HUDEP-2 (cell line): ENCODE results near the gene HRH3.
A peak's percentile ranks its signal among the peaks of the same experiment; 100 is the strongest.

ENCODE experiments used
- DNase-seq, 76 experiments: peaks; one replicate each; lab custom pipeline; 2025; ENCODE audit not compliant: unreplicated experiment in 76 of 76; lab: John Stamatoyannopoulos, UW

The HRH3 gene

DNA sequence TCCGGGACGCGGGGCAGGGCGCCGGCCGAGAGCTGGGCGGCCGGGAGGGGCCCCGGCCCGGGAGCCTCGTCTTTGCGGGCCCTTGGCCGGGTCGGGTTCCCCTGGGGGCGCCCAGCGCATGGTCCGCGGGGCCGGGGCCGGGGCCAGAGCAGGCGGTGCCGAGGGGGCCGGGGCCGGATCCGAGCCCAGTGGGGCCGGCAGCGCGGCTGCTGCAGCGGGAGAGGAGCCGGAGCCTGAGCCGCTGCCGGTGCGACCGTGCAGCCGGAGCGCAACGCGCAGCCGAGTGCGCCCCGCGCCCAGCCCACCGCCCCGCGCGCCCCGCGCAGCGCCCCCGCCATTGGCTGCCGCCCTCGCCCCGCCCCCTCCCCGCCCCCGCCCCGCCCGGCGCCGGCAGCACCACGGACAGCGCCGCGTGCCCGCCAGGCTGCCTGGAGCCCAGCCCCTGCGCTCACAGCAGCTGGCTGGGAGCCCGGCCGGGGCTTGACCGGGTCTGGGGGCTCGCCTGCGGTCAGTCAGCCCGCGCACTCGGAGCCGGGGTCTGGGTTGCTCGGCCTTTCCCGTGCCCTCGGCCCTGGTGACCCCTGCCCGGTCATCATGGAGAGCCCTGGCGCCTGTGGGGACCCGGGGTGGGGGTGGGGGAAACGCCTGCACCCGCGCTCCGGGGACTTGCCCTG, at the start of gene HRH3:
Gene HRH3, minus strand, starts transcription at position 287 of the 674 bp plus-strand sequence. CDS start 308 bp downstream, outside the sequence.
- peak in 27 of 76 experiments; percentile 5 to 47 (median 27) for DNase-seq

DNA sequence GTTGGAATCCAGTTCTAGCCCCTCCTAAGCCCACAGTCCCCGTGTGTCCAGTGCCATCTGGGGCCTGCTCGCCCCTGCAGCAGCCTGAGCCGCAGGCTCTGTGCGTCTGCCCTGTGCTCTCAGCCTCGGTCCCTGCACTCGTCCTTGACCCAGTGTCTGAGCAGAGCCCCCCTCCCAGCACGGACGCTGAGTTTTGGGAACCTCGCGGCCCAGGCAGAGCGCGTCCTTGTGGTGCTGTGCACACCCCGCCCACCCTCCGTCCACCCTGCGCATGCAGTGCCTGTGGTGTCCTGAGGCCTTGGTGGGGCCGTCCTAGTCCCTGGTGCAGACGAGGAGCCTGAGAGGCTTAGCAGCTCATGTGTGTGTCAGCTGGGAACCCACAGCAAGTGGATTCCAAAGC, 49.8 kb upstream of the HRH3 start:
- DNase-seq: no peak

DNA sequence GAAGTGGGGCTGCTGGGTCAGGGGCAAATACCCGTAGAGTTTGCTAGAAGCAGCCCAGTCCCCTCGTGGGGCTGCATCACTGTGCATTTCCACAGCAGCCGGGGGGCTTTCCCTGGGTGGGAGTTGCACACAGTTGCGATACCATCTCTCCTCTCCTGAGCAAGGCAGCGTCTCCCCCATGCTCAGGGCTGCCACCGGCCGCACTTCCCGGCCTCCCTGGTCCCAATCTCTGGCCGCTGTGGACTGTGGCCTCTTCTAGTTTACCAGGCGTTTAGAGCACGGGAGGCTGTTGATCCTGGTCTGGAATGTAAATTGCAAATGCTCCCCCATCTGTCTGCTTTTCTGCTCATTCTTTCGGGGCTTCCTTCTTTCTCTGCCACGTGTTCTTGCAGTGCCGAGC, 49.3 kb upstream of the HRH3 start:
- DNase-seq: no peak

DNA sequence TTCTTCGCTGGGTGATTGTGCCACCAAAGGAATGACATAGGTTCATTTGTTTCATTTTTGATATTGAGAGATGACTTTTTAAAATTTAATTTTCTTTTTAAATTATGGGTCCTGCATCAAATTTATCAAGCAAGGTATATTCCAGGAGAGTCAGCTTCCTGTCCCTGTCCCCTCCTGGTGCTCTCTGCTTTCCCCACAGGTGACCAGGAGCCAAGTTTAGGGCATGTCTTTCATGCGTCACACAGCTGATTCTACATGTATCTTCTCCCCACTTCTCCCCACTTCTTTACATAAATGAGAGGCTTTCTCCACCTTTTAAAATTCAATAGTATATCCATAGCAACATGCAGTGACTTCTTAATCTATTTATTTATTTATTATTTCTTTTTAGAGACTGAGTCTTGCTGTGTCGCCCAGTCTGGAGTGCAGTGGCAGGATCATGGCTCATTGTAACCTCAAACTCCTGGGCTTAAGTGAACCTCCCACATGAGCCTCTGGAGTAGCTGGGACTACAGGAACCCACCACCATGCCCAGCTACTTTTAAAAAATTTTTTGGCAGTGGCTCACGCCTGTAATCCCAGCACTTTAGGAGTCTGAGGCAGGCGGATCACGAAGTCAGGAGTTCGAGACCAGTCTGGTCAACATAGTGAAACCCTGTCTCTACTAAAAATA, 48.3 kb upstream of the HRH3 start:
- no peak for DNase-seq

DNA sequence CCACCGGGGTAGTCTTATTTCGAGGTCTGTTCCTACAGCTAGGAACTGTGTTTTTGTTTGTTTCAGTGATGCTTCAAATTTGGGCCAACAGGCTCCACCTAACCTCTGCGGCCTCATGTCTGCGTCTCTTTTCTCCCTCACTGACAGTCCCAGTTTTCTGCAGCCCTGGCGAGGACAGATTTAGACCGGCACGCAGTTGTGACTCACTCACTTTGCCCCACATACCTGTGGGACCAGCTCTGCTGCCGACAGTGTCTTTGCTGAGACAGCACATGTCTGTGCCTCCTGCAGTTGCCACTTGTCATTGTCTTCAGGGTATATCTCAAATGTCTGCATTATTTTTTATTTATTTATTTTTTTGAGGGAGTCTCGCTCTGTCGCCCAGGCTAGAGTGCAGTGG, 47.5 kb upstream of the HRH3 start:
- no peak for DNase-seq

DNA sequence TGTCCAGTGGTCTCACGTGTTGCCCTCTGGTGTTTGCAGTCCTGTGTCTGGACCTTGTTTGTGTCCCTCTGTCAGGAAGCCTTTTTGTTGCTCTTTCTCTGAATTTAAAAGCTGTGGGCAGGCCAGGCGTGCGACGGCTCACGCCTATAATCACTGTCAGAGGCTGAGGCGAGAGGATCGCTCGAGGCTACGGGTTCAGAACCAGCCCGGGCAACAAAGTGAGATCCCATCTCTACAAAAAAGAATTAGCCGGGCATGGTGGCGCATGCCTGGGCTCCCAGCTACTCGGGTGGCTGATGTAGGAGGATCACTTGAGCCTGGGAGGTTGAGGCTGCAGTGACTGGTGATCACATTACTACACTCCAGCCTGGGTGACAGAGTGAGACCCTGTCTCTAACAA, 46.8 kb upstream of the HRH3 start:
- no peak for DNase-seq

DNA sequence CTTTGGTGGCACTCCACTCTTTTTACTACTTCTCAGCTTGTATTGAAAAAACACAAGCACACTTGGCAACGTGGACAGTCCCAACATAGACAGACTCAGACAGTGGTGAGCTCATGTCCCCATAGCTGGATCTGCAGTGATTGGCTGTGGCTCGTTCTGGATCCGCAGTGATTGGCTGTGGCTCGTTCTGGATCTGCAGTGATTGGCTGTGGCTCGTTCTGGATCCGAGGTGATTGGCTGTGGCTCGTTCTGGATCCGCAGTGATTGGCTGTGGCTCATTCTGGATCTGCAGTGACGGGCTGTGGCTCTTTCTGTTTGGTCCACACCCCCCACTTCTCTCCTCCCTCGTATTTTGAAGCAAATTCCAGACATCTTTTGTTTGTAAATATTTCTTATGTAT, 46.3 kb upstream of the HRH3 start:
- DNase-seq: peak in 2 of 76 experiments; percentile 8 to 18

DNA sequence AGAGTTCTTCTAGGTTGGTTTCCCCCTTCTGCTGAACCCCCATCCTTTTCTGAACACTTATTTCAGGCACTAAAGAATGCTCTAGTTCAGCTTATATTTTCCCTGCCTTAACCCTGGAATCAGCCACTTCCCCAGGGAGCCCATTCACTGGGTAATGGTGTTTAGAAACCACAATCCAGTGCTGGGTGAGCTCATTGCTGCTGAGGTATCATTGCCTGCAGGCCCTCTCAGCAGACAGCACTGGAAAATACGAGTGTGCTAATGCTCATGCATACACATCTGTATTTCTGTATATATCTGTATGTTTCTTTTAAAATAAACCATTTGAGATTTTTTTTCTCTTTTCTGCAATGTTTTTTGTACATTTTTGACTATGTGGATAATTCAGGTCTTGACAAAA, 45.3 kb upstream of the HRH3 start:
- no peak for DNase-seq

DNA sequence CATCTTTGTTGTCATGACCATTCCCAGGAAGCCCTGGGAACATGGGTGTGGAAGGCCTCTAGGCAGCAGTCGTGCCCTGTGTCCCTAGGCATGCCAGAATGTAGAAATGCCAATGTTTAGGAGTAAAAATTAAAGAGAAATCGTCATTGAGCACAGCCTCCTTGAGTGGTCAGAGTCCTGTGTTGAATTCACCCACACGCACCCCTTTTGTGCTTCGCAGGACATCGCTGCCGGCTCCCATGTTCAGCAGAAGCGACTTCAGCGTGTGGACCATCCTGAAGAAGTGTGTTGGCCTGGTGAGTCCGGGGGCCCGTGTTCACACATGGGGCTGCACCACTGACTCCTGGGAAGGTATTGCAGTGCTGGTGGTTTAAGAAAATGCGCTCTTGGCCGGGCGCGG, 43.3 kb upstream of the HRH3 start:
- DNase-seq: no peak

DNA sequence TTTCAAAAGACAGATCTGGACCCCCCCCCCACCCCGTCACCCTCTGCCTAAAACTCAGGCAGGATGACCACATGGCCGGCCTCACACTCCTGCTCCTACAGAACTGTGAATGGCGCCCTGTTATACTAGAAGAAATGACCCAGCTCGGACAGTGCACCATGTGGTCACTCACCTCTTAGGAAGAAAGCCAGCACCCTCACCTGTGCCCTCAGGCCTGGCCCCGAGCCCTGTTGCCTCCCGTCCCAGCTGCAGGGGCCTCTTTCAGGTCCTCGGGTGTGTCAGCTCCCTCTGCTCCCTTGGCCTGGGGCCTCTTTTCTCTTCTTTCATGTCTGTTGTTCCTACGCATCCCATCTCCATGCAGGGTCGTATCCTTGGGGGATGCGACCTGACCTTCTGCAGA, 42.0 kb upstream of the HRH3 start:
- DNase-seq: no peak

DNA sequence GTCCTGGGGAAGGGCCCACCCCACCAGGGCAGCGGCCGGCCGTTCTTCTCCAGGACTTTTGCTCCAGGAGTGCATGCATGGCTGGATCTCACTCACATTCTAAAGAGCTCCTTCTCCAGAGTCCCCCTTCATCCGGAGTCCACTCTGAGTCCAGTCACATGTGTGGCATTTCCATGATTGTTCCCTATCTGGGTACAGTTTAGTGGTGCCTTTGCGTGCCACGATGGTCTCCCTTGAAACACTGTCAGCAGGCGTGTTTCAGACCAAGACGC, 39.2 kb upstream of the HRH3 start:
- no peak for DNase-seq

DNA sequence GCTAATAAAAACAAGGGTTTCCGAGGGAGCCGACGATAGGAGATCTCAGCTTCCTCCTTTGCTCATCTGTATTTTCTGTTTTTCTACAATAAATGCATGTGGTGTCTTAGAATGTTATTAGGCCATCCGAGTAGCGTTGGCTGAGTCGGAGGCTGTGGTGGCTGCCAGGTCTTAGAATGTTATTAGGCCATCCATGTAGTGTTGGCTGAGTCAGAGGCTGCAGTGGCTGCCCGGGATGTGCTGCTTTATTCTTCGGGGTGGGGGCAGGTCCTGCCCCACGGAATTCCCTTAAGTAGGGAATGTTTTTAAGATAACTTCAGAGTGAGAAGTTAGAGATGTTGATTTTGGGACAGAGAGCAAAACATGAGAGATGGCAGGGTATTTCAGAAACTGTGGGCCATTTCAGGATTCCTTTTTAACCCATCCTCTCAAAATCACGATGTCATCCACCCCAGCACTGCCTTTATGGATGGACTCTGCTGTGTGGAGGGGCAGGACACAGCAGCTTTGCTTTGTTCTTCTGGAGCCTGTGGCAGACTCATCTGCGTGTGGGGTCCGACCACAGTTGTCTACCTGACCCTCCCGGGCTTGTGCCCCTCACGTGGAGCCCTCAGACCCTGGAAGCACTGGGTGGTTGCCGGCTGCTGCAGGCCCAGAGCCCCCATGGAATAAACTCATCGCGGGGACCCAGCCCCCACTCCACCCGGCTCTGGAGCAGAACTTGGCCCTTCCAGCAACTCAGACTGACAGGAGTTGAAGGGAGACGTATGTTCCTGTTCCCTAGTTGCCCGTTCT, 38.6 kb upstream of the HRH3 start:
- DNase-seq: no peak

DNA sequence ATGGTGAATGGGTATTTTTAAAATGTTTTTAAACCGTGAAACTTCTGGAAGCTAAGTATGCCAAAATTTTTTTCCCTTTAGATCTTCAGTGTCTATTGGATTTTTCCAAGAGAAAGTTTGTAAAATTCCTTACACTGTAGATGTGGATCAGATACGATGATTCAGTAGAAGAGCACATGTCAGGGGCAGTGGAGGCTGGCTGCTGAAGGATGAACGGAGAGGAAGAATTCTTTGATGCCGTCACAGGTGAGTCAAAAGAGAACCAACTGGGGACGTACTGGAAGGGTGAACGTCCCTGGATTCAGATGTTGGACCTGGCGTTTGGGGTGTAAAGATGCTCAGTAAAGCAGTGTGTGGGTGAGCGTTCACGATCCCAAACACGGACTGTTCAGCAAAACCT, 35.9 kb upstream of the HRH3 start:
- DNase-seq: no peak

DNA sequence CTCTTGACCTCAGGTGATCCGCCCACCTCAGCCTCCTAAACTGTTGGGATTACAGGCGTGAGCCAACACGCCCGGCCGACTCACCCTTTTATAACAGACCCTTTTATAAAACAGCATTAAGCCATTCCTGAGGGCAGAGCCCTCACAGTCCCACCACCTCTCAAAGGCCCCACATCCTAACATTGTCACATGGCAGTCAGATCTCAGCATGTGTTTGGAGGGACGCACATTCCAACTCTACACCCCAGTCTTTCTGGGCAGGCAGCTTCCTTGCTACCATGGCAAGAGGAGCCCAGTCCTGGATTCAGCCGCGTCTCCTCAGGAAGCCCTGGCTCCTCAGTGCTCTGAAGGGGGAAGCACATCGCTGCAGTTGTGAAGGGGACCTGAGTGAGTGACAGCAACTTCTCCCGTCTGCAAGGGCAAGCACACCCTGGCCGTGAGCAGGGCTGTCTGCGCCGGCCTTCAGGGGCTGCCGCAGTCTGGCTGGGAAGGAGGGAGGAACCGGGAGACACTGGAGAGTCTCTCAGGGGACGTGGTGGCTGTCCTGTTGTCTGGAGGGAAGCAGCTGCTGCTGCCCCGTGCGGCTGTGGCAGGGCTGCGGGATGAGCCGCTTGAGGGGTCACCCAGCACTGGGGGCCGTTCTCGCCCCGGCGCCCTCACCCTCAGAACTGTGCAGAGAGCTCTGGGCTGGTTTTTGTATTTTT, 34.1 kb upstream of the HRH3 start:
- DNase-seq: no peak

DNA sequence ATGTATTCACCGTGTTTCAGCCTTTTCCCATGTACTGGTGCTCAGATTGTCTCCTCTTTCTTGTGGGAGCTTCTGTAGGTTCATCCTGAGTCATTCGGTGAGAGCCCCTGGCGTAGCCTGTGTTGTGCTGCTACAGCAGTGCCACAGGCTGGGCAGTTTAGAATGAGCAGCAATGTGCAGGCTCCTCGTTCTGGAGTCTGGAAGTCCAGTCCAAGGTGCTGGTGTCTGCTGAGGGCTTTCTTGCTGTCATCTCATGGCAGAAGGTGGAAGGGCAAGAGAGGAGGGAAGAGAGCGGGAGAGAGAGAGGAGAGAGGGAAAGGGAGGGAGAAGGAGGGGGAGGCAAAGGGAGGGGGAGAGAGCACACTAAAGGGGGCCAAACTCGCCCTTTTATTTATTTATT, 33.3 kb upstream of the HRH3 start:
- no peak for DNase-seq

DNA sequence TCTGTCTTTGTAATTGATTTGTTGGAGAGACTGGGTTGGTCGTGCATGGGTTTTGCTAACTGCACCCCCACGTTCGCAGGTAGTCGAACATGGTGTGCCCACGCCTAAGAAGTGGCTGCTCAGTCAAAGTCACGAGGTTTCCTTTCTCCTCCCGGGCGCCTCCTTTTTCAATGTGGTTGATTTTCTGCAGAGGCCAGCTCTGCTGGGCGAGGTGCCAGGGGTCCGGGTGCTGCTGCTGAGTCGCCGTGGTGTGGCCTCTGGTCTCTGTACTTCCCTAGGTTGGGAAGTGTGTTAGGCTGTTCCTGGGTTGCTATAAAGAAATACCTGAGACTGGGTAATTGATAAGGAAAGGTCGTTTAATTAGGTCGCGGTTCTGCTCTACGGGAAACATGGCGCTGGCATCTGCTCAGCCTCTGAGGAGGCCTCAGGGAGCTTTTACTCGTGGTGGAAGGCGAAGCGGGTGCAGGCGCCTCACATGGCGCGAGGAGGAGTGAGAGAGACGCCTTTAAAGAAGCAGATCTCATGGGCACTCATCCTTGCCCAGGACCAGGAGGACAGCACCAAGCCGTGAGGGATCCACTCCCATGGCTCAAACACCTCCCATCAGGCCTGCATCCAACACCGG, 32.4 kb upstream of the HRH3 start:
- peak in 60 of 76 experiments; percentile 6 to 79 (median 56) for DNase-seq

DNA sequence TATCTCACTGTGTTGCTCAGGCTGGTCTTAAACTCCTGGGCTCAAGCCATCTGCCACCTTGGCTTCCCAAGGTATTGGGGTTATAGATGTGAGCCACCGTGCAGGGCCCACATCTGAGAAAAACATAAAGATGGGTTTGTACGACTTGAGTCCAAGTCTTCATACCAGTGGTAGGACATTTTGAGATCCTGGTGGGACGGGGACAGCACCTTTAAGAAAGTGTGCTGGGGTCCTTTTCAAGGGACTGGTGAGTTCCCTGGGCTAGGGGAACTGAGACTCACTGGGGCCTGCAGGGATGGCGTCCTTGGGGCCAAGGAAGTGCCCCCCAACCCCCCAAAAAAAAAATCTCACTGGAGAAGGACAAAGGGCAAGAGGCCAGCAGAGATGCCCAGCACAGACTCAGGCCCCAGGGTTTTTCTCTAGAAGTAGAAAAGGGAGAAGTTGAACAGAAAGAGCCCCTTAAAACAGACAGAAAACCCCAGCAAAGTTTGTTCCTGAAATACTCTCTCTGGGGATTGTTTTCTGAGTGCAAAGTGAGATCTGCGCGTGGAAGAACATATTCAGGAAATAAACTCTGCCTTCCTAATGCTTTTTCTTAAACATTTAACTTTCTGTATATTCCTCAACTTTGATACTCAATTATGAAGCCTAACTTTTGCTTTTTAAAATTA, 28.9 kb upstream of the HRH3 start:
- no peak for DNase-seq

DNA sequence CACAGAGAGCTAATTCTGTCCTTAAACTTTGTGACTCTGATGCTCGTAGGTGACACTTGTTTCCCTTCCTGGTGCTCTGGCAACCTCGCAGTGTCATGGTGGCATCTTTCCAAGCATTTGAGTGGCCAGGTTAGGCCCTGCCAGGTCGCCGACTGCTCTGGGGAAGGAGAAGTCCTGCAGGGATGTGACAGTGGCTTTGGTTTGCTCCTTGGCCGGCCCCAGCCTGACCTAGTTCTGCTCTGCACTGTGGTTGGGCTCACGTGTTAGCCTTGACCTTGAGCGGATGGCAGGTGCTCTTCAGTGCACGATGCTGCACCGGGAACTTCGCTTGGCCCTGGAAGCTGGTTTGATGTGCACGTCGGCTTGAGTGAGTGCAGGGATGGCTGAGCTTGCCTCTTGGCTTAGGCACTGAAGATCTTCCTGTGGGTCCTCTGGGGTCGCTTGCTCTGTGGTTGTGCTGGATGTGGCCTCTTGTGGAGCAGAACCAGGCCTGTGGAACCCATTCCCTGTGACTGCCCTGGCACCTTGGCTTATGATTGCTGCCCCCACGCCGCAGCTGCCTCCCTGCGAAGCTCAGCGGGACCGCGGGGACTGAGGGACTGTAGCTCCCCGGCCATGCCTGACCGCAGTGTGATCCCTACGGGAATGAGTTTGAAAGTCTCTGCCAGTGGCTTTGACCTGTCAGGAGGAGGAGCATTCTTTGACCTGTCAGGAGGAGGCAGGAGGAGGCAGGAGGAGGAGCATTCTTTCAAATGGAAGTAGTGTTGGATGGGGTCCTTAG, 27.0 kb upstream of the HRH3 start:
- DNase-seq: no peak

DNA sequence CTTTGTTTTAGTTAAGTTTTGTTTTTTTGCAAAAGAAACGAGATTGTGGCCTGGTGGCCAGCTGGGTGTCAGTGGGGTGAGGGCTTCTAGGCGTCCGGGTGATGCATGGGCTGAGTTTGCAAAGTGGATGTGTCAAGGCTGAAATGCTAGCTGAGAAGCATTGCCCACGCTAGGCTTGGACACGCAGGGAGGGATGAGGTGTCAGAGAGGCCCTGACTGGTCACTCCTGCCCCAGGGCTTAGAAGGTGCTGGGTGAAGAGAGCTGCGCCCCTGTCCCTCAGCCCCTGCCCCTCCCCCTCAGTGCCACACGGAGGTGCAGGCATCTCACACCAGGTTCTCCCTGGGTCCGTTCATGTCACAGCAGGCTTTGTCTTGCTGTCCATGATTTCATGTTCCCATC, 26.4 kb upstream of the HRH3 start:
- no peak for DNase-seq

DNA sequence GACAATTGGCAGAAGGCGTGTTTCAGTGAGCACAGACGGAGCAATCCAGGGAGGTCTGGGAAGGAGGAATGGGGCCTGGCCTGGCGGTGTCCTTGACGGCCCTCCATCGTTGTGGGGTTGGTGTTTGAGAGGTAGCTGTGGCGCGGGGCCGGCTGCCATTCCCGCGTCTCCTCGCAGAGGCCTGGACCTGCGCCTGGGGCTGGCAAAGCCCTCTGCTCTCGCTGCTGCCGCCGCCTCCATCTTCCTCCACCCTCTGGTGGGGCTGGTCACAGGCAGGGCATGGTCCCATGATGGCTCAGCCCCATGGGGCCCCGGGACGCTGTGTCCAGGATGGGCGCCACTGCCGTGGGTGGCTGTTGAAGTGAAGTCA, 25.8 kb upstream of the HRH3 start:
- DNase-seq: no peak
